Stimulated activated CD4-positive, alpha-beta T cell treated with anti-CD3 and anti-CD28 coated beads, Interleukin-1b, Interleukin-23, amount 100 ng/mL, for 1 hour (primary cell): ENCODE results near the gene RMC1.
"Not testable (repeated sequence)": the region's sequence is repeated elsewhere in the genome, so short reads cannot be mapped to it uniquely, and the experiment has no call there.

Experiments used
- DNase-seq, 2 donors: peaks; one replicate each; pipeline ENCODE4 v3.0.0-alpha.2; 2020; ENCODE audit warnings: low read depth in 2 of 2

The RMC1 gene

DNA sequence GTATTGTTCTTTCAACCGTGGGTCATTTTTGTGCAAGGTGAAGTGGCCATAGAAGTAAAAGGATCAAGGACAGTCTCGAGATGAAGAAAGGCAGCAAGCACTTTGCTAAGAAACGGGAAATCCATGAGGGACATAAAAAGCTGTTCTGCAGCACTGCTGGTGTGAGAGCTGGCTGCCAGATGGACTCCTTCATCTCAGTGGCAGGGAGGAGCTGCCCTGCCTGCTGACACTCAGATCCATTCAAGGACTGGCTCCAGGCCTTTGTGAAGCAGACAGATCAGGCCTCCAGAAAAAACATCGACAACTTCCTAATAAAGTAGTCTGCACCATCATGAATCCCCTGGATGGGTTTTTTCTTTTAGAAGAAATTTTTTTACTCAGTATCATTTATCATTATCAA, 29.5 kb downstream of the RMC1 start:
- no peak for DNase-seq

DNA sequence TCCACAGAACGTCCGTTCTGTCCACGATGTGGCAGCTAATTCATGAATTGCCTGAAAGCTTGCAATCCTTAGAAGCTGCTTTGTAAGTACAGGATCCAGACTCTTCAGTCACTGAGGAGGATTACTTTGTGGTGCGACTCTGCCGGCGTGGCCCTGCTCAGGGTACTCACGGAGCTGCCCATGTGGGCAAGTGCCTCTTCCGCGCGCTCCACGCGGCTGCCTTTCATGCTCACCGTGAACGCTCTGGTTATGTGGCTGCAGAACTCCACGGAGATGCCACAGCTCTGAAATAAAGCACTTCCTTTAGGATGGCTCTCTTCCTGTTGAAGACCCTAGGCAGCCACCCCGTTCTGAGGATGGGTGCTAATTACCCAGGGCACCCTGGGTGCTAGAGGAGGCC, 31.0 kb downstream of the RMC1 start:
- no peak for DNase-seq

DNA sequence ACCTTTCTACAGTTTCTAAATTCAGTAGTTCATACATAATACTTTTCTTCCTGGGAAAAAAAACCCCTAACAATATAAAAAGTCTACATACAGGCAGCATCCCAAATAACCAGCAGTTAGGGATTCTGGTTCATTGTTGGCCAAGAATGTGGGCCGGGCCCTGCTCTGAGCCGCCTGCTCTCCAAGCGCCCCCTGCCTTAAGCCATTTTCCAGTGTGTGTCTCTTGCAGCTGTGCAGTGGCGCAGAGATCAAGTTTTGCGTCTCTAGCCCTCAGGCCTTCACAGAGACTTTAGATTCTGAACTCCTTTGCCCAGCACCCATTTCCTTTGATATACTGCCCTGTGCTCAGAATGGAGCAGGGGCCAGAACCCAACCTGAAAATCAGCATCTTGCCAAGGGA, 32.9 kb downstream of the RMC1 start:
- no peak for DNase-seq

DNA sequence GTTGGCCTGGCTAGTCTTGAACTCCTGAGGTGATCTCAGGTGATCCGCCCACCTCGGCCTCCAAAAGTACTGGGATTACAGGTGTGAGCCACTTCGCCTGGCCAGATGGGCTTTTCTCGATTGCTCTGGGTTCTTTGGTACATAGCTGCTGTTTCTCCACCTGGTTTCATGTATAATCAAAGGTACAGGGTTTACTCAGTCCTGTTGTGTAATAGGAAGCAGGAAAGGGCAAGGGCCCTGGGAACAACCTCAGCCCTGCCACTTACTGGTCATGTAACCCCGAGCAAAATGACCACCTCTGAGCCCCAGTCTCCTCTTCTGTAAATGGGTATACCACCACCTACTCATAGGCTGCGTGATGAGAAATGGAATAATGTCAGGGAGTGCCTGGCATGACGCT, 34.0 kb downstream of the RMC1 start:
- DNase-seq = no peak

DNA sequence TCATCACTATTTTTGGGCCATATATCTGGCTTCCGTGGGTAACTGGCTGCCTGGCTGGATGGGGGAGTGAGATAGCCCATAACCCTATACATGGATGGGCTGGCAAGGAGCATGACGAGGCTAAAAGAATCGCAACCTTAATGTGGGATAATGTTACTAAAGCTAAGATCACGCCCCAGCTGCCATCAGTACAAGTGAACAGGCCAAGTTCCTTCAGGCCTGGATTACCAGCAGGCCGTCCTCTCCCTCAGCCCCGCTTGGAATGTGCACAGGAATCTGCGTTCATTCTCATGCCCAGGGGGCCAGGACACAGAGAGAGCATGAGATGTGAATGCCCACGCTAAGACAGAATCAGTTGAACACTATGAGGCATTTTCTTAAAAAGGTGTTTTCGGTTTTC, 34.7 kb downstream of the RMC1 start:
- no peak for DNase-seq

DNA sequence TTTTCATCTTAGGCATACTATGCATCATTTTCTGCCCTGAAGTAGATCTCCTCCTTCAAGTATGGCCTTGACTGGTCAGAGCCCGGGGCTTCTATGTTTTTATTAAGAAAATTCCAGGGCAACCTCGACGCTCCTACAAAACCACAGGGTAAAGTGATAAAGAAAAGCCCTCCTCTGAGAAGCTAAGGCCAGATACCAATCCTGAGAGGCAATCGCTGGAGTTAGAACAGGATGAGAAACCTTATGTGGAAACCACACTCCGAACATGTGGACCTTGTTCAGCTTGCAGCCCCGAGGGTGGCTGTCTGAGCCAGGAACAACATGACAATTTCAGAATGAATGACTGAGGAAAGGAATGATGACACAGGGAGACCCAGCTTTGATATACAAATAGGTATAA, 35.6 kb downstream of the RMC1 start:
- DNase-seq = no peak

DNA sequence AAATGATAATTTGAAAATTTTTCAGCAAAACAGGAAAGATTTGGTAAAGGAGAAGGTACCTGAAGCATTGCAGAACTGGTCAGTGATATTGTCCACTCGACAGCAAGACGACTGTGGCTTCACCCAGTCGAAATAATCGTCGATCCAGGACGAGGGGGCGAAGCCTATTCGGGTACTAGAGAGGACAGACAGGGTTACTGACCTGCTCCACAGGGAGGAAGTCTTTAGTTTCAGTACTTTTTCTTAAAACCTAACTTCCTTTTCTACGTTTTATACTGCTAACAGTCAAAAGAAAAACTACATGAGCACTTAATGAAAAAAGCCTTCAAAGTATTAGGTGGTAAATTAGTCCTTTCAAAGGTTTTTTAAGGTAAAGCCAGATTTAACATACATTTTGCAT, 36.0 kb downstream of the RMC1 start:
- no peak for DNase-seq

DNA sequence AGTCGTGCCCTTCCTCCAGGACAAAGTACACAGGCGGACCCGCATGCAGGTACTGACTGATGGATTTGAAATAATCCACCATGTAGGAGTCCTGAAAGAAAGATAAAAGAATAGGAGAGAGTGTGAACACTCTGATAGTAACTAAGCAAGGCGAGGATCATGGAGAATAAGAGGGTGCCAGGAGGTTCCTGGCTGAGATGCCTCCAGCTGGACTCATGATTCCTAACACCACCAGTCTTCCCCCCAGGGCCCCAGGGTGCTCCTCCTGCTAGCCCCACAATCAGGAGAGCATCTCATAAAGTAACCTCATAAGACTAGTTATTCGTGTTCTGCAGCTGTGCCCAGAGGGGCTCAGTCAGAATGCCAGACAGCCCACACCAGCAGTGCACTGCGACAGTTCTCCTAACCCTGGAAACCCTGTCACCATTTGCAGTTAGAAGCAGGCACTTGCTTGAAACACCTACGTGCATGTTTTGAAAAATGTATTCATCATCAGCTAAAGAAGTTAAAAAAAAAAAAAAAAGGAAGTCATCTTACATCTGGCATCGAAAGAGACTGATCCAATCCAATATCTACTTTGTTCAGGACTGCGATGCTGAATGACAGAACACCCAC, 36.7 kb downstream of the RMC1 start:
- DNase-seq = no peak

DNA sequence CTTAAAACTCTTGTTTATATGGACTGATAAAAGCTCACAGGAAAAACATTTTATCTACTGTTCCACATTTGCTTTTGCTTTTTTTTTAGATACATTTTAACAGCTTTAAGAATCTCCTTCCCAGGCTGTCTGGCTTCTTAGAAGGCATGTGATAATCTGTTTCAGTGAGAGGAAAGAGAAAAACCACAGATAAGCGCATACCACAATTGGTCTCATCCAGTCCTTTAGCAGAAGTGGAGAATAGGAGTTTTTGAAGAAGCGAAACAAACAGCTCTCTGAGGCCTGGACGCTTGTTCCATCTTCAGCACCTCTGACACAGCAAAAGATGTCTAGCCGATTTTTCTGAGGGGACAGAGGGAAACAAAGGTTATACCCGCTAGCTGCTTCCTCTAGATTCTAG, 37.6 kb downstream of the RMC1 start:
- no peak for DNase-seq

DNA sequence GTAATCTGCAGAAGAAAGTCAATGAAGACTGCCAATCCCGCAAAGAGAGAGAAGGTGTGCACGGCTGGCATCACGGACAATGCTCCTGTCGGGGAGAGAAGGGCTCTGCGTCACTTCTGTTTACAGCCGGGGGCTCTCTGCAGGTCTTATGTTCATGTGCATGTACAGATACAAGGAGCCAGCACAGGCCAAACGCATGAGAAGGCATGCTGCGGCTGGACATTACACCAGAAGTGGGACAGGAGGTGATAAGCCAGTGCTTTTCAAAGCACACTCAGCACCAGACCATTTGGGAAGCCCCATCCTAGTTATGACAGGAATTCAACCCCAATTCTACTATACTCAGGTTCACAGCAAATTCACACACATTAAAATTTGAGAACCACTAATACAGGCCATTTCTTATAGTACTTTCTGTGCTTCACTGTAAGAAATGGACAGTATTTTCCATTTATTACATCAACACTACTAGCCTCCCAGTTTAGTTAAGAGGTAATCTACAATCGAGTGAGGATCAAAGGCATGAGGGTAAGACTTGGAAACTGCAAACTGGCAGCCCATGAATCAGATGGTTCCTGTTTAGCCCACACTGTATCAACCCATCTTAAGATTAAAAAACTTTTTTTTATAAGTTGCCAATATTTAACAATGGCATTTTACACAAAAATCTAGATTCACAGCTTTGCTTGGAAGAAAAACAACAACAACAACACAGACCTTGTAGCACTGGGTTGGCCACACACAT, 38.2 kb downstream of the RMC1 start:
- no peak for DNase-seq

DNA sequence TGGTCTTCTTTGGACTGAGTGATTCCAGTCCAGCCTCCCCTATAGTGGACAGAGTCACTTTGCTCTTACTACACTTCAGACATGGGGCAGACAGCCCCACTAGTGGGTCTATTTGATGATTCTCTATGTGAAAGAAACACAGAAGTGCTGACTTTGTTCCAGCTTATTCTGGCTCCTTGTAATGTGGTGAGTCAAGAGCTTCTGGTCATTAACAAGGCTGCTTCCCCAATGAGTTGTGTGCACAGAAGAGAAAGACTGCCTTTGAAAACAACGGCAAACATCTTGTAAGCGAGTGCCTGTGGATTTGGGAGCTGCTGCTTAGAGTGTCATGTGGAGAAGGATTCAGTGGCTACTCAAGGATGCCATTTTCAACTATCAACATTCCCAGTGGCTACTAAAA, 39.1 kb downstream of the RMC1 start:
- no peak for DNase-seq

DNA sequence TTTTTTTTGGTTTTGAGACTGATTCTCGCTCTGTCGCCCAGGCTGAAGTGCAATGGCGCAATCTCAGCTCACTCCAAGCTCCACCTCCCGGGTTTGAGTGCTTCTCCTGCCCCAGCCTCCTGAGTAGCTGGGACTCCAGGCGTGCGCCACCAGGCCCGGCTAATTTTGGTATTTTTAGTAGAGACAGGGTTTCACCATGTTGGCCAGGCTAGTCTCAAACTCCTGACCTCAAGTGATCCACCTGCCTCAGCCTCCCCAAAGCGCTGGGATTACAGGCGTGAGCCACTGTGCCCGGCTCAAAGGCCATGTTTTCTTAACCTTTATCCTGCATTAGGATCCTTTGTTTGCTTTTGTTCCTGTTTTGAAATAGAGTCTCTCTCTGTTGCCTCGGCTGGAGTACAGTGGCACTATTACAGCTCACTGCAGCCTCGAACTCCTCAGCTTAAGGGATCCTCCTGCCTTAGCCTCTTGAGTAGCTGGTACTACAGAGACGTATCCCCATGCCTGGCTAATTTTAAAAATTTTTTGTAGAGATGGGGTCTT, 42.0 kb downstream of the RMC1 start:
- DNase-seq = no peak

DNA sequence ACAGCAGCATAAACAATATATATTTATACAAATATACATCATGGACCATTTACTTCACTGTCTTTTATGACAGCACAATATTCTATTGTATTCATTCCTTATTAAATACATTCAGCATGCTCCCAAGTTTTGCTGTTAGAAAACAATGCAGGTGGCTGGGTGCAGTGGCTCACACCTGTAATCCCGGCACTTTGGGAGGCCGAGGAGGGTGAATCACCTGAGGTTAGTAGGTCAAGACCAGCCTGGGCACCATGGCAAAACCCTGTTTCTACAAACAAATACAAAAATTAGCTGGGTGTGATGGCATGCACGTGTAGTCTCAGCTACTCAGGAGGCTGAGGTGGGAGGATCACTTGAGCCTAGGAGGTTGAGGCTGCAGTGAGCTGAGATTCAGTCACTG, 44.0 kb downstream of the RMC1 start:
- DNase-seq = no peak

DNA sequence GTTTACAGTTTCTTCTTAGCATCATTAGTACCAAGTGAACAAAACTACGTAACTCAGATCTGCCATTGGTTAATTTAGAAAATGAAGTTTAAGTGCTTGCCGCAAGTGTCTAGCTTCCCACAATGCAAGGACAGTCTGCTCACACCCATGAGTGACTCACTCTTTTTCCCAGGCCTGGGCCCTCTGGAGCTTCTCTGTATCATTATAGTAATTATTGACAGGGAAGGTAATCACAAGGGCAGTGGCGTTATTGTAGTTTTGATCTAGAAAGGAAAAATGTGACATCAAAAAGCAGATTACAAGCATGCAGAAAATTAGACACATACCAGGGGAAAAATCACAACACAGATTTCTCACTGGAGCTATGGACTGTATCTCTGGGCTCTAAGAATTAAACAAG, 44.5 kb downstream of the RMC1 start:
- DNase-seq = no peak

DNA sequence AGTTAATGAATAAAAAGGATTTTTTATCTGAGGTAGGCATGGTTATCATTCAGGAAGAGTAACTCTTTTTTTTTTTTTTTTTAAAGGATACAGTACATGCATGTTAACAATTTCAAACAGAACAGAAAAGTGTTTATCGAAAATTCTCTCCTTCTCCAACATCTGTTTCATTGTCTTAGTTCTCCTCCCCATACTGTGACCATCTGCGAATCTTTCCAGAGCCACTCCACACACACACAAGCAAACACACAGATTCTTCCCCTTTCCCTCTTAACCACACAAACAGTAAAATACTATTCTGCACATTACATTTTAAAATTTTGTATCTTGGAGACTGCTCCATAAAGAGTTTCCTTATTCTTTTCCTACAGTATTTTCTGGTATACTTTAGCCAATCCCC, 45.0 kb downstream of the RMC1 start:
- DNase-seq = no peak

DNA sequence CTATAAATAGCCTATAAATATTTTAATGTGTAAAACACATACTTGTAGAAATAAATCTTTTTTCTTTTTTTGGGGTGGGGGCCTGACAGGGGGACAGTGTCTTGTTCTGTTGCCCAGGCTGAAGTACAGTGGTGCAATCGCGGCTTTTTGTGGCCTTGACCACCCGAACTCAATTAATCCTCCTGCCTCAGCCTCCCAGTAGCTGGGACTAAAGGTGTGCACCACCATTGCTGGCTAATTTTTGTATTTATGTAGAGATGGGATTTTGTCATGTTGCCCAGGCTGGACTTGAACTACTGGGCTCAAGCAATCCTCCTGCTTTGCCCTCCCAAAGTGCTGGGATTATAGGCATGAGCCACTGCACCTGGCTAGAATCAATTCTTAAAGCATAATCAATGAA, 45.4 kb downstream of the RMC1 start:
- no peak for DNase-seq

DNA sequence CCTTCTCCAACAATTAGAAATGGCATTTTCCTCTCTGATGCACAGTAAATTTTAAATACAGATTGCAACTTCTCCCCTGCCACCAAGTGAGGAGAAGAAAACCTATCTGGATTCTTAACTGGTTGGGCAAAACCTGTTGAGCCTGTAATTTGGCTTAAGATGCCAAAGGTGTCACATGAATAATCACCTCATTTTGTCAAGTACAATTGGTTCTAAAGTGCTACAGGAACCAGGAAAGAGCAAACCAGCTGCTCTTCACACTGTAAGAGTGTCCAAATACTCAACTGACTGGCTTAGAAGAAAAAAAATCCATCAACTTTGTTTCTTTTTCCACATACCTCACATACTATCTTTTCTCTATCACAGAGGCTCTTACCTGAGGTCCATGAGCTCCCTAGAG, 47.6 kb downstream of the RMC1 start:
- no peak for DNase-seq

DNA sequence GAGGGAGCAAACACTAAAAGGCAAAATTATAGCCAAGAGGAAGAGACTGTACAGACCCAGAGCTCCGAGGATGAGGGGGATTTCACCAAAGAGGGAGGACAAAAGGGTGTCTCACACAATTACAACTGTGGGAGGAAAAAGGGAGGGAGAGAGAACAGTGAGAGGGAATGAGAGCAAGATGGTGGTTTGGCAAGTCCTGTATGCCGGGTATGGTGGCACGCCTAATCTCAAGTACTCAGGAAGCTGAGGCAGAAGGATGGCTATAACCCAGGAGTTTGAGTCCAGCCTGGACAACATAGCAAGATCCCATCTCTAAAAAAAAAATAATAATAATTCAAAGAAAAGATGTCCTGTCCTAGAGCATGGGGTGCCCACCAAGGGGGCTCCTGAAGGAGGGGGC, 48.7 kb downstream of the RMC1 start:
- no peak for DNase-seq

DNA sequence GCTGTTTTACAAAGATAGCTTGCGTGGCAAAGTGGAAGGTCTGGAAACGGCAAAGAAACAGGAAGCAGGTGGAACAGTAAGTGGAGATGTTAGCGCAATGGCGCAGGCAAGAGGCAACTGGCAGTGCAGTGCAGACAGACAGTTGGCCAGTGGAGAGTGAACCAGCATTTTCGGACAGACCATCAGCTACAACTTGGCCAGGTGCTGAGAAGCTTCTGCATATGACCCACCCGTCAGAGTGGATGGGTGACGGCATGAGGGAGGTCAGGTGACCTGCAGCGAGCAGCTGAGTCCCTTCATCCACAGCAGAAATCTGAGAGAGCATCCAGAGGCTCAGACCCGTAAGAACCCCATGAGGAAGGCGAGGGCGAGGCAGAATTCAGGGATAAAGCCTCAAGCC, 49.2 kb downstream of the RMC1 start:
- no peak for DNase-seq

DNA sequence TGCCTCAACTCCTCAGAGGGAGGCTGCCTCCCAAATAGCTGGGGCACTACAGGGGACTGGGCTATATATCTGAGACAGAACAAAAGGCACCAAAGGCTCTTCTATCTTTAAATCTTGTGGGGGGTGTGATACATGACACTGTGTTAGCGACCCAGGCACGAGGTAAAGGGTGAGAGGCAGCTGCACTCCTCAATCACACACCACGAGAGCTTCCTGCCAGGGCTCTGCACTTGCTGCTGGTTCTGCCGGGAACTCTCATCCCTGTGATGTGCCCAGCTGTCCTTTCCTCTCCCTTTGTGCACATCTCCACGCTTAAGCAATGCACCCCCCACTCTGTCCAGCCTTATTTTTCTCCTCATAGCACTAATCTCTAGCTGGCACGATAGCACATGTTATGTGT, 50.6 kb downstream of the RMC1 start:
- no peak for DNase-seq

DNA sequence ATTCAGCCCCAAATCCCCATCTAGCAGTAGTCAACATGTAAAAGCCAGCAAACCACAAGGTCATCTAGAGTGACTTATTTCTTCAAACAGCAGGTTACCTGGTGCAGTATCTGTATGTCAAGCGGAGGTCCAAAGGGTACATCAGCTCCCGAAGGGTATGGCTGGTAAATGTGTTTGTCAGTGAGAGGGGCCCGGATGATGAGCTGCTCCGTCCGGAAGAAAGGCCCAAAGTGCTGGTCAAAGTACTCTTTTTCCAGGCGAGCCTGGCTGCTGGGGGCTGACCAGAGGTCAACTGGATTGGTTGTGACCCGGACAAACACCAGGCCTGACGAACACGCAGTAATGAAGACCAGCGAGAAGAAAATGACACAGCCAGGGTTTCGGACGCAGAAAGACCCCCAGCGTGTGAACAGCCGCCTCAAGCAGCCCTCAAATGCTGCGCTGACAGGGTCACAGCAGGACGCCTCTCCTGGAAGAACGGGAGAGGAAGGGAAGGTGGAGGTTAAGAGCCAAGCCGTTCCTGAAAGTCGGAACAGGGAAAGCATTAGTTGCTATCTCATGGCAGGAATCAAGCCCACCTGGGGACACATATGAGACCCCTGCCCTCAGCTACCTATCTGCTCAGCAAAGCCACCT, 53.0 kb downstream of the RMC1 start:
- no peak for DNase-seq

DNA sequence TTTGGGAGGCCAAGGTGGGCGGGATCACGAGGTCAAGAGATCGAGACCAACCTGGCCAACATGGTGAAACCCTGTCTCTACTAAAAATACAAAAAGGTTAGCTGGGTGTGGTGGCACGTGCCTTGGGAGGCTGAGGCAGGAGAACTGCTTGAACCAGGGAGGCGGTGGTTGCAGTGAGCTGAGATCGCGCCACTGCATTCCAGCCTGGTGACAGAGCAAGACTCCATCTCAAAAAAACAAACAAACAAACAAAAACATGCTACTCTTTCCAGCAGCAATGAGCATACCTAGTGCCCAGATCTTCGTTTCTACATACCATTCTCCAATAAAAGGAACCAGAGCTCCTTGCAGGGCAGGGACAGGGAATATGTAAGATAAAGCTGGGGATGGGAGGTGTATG, 54.2 kb downstream of the RMC1 start:
- DNase-seq = not testable (repeated sequence)

DNA sequence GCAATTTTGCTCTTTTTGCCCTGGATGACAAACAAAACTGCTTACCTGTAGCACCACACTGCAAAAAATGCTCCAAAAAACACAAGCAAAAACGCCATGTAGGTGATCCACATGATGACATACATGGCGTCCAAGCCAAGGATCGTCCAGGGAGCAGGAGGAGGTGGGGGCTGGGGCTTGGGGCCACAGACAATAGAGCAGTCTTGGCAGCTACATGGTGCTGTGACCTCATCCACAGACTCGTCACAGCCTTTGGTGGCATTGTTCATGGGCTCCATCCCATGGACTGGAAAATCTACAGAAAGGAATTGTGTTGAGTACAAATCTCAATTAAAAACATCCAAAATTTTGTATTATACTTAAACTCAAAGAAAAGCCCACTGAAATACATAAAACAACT, 56.9 kb downstream of the RMC1 start:
- DNase-seq = no peak
